Stimulated activated CD4-positive, alpha-beta T cell treated with anti-CD3 and anti-CD28 coated beads, Interleukin-1b, Interleukin-23, amount 100 ng/mL, for 4 hours (primary cell): Measurements from ENCODE around the gene FAM193B.
"Not testable (repeated sequence)": the region's sequence is repeated elsewhere in the genome, so short reads cannot be mapped to it uniquely, and the experiment has no call there.

ENCODE experiments used
- DNase-seq, 2 donors: peaks; one replicate each; pipeline ENCODE4 v3.0.0-alpha.2; 2020; ENCODE audit warnings: low read depth in 2 of 2

FAM193B gene

GRCh38 chr5:177486256-177486655 is 68.1 kb downstream of the FAM193B start:
- DNase-seq: no peak

GRCh38 chr5:177485753-177486152 is 68.6 kb downstream of the FAM193B start:
- DNase-seq: not testable (repeated sequence)

- no peak for DNase-seq
Observed at GRCh38 chr5:177484902-177485549, 69.3 kb downstream of the FAM193B start.

DNA sequence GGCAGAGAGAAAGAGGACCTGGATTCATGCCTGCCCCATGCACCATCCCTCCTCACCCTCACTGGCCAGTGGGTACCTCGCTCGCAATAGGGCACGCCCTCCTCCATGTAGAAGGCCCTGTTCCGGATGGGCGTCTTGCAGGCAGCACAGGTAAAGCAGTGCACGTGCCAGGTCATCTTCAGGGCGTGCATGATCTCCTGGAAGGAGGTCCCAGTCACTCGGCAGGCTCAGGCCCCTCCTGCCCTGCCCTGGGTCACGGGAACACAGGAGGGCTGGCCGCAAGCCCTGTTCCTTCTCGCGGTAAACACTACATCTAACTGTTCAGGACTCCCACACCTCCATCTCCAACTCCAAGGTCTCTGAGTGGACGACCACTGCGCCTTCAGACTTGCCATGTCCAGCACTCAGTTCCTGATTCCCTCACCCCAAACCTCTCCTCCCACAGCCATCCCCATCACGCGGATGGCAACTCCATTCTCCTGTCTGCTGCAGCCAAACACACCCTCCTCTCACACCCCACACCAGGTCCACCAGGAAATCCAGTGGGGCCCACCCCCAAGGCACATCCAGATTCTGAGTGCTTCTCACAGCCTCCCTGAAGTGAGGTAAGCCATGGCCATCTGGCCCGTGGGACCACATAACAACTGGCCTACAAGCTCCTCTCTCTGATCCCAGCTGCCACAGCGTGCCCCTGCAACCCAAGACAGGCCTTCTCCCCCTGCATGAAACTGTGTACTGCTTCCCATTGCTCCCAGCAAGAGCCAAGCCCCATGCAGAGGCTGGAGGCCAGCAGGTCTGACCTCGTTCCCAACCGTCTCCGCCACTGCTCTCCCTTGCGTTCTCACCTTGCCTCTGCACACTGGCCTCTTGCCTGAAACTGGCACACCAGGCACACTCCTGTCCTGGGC is 70.1 kb downstream of the FAM193B start:
- DNase-seq: no peak

DNA sequence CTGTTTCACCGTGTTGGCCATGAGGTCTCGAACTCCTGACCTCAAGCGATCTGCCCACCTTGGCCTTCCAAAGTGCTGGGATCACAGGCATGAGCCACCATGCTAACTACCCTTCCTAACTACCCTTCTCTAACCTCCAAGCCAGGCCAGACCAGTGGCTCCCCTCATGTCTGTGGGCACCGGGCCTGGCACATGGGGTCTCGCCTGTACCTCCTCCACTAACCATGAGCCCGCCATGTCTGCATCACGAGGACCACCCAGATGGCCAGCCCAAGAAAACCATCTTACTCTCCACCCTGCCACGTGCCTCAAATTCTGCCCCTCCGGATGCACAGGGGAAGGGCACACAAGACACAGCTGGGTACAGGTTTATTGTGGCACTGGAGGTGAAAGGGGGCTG is 71.3 kb downstream of the FAM193B start:
- DNase-seq: no peak

- DNase-seq: no peak
Observed at GRCh38 chr5:177482359-177482795, 72.0 kb downstream of the FAM193B start.

GRCh38 chr5:177479774-177480173 is 74.6 kb downstream of the FAM193B start:
- no peak for DNase-seq

DNA sequence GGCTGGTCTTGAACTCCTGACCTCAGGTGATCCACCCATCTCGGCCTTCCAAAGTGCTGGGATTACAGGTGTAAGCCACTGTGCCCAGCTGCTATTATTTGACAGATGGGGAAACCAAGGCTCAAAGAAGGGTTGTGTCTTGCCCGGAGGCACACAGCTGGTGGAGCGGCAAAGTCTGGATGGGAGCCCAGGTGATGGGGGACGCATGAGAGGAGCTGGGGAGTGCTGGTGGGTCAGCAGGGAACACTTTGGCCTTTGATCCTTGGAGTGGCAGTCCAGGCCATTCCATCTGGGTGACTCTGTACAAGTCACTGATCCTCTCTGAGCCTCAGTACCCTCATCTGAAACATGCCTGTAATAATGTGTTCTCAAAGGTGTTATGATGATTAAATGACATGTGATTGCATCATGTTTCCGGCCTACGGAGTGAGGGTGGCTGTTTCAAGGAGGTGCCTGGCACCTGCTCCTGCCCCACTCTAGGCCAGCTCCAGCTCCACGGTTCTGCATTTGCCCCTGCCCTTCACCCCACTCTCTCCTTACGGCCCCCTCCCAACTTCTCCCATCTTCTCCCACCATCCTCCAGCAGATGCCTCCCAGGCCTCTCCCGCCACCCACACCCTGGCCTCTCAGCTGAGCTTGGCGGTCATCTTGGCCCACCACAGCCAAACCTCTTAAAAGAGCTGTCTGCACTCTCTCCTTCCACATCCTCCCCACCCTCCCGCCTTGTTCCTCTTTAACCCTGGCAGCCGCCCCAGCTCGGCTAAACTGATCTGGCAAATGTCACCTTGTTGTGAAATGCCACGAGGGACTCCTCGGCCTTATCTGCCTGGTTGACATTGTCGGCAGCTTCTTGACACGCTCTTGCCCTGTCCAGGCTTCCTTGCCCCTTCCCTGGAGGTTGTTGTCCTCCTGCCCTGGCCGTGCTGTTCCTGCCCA is 75.4 kb downstream of the FAM193B start:
- peak in 1 of 2 donors; percentile 36 for DNase-seq

DNA sequence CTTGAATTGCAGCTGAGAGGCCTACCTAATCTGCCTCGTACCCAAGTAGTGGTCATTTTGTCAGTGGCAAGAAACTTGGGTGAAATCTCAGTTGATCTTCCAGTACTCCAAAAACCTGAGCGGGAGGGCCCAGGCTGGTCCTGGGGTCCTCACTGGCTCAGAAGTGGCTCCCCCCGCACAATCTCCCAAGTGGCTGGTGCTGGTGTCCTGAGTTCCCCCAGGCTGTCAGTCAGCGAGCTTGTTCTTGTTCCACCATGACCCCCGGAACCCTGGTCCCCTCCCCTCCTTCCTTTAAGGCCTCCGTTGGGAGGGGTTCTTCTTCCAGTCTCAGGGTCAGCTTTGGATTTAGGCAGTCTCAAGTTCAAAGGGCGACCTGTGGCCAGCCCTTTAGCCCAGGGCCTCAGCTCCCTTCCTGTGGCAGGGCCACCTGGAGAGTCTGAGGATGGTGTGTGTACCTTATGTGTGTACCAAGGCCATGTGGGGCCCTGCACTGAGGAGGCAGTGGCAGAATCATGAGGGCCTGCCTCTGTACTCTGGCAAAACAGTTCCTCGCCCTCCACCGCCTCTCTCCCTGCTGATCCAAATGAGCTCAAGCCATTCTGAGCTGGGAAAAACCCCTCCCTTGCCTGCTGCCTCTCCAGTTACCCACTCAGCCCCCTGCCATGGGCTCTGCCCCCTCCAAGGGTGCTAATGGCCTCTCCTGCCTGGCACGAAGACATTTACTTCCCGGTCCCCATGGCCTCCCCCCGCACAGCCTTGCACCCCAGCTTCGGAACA is 76.5 kb downstream of the FAM193B start:
- DNase-seq: no peak

DNA sequence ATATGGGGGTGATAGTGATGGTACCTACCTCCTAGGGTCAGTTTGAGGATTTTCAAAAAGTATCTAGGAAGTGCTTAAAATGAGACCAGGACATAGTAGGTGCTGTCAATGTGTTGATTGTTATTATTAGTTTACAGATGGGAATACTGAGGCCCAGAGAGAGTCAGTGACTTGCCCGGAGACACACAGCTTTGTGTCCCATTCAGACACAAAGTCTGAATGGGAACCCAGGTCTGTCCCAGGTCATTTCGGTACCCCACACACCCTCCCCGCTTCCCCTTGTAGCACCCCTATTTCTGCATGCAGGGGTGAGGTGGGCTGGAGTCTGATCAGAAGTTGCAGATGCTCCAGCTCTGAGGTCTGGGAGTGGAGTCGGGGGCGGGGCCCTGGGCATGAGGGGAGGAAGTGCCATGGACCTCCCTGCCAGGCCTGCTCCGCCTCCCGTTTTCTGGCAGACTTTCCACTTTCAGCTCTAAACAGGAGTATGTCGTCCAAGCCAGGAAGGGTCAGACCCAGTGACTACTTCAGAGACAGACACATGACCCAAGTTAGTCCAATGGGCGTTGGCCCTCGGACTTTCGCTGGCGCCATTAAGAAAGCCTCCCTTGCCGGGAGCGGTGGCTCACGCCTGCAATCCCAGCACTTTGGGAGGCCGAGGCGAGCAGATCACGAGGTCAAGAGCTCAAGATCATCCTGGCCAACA is 77.7 kb downstream of the FAM193B start:
- no peak for DNase-seq

GRCh38 chr5:177475563-177476427 is 78.6 kb downstream of the FAM193B start:
- no peak for DNase-seq

DNA sequence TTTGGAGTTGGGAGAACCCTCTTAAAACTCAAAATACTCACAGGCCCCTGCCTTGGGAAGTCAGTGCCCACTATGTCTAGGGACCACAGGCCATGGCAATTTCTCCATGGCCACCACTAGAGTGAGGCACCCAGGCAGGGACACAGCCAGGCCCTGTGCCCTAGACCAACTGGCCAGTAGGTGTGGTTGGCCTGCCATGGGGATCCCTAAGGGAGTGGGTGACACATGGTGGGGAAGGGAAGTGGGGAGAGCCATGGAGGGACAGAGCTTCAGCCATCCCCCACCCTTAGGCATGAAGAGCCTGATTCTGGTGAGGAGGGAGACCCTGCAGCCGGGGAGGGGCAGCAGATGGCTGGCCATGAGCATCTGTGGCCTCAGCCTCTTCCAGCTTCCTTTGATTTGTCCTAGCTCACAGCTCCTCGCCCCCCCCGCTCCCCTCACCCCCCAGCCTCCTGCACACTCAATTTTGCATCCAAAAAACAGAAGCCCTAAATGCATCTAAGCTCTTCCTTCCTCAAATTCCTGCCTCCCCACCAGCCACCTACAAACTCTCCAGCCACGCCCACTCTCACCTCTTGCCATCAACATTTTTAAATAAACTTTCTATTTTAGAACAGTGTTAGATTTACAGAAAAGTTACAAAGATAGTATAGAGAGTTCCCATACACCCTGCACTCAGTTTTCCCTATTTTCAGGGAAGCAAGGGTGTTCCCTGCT is 79.4 kb downstream of the FAM193B start:
- DNase-seq: no peak

DNA sequence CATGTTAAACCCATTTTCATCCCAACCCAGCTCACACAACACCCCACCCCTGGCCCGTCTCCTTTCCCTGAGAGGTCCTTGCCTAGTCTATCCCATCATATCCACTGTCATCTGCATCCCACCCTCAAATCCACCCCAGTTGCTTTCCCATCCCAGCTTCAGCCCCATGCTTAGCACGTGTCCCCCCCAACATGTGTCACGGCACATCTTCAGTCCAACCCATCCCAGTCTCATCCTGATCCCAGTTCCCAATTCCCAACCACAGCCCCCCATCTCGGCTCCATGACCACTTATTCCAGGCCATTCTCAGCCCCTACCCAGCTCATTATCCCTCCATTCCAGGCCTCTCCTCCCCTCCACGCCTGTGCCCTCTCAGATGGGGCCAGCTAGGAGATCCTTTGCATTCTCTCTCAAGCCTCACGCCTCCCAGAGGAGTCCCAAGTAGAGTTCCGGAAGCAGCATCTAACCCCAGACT is 80.3 kb downstream of the FAM193B start:
- DNase-seq: no peak

- no peak for DNase-seq
Observed at GRCh38 chr5:177473443-177474001, 80.8 kb downstream of the FAM193B start, which contains the start of gene DBN1. Gene DBN1, minus strand, starts transcription at chr5:177473634. Its CDS starts 113 bp downstream, at chr5:177473521.

DNA sequence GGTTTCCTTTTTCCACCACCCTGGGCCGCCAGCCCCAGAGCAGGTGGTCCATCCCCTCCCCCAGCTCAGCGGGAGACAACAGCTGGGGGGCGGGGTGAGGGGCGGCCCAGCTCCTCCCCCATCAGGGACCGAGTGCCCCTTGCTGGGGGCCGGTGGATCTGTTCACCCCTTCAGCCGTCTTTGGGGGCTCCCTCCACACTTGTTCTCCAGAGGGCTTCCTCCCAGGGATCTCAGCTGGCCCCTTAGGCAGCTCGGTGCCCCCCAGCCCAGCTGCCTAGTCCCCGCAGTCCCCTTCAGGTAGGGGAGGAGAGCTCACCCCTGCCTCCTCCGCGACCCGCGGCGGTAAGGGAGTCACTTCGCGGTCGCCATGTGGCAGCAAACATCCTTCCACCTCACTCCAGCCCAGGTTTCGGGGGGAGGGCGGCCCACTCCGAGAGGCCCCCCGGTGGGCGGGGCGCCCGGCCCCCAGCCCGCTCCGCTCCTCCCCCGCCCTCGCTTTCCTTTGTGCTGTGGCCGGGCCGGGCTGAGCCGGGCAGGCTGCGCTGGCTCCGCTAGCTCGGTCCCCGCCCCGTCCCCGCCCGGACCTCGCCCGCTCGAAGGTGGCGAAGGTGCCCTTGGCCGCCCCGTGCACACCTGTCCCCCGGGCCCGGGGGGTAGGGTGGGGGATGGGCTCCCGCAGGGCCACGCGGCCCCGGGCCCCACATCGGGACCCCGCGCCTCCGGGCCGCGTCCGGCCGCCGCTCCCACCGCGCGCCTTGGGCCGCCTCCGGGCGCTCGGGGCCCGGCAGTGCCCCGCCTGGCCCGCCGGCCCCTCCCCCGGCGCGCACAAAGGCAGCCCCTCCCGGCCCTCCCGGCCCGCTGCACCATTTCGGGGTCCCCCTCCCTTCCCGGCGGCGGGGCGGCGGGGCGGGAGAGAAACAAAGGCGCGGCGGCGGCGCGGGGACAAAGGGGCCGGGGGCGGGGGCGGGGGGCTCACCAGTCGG is 81.6 kb downstream of the FAM193B start:
- peak in 1 of 2 donors; percentile 40 for DNase-seq

GRCh38 chr5:177471610-177472356 is 82.6 kb downstream of the FAM193B start:
- no peak for DNase-seq
